GM21737 (cell line): ENCODE results near the gene BICRA.
"Not testable (repeated sequence)": the region's sequence is repeated elsewhere in the genome, so short reads cannot be mapped to it uniquely, and the experiment has no call there.

ENCODE experiments used
- ATAC-seq: cut with Tn5 transposase; IDR thresholded peaks from one replicate; pipeline ENCODE4 v1.9.1; 2021; ENCODE audit warnings: mild to moderate bottlenecking, moderate library complexity; ENCODE audit not compliant: unreplicated experiment

Gene BICRA

GRCh38 chr19:47626238-47626637 lies 17.3 kb downstream of the BICRA start:
- no peak for ATAC-seq

GRCh38 chr19:47628078-47628771 lies 19.3 kb downstream of the BICRA start:
- no peak for ATAC-seq

DNA sequence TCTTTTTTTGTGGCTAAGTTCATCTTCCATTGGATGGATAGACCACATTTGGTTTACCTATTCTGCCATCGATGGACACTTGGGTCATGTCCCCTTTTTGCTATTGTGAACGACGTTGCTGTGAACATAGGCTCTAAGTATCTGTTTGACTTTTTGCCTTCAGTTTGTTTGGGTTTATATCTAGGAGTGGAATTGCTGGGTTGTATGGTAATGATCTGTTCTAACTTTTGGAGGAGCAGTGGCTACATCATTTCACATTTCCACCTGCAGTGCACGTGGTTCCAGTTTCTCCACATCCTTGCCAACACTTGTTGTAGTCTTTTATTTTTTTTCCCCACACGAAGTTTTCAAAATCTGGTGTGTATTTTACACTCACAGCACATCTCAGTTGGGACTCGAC lies 21.7 kb downstream of the BICRA start:
- ATAC-seq, result no peak

GRCh38 chr19:47631681-47632446 lies 22.9 kb downstream of the BICRA start:
- ATAC-seq, result no peak

DNA sequence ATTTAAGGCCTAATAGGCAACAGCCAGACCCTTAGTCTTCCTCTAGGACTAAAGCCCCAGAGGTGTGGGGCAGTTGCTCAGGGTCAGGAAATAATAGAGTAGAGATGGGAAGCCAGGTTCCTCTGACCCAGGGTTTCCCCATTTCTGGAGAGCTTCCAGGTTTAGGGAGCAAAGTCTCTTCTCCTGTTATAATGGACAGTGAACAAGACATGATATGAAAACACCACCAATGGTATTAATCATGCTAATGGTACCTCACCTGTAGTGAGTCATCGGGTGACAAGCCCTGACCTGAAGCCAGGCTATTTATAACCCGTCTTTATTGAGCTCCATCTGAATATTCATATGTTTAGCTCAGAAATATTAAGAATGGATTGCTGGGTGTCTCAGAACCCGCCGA lies 24.6 kb downstream of the BICRA start:
- no peak for ATAC-seq

- no peak for ATAC-seq
These were observed 25.1 kb downstream of the BICRA start for GRCh38 chr19:47633996-47634395.

DNA sequence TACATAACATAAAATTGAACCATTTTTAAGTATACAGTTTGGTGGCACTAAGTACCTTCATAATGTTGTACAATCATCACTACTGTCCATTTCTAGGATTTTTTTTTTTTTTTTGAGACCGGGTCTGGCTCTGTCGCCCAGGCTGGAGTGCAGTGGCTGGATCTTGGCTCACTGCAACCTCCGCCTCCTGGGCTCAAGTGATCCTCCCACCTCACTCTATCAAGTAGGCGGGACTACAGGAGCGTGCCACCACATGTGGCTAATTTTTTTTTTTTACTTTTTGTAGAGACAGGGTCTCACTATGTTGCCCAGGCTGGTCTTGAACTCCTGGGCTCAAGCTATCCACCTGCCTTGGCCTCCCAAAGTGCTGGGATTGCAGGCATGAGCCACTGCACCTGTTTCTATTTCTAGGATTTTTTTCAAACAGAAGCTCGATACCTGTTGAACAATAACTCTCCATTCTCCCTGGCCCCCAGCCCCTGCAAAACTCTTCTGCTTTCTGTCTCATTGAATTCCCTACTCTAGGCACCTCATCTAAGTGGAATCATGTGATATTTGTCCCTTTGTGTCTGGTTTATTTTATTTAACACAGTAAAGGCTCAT lies 26.3 kb downstream of the BICRA start:
- not testable (repeated sequence) for ATAC-seq

- no peak for ATAC-seq
These were observed 28.6 kb downstream of the BICRA start for GRCh38 chr19:47637550-47637949.

DNA sequence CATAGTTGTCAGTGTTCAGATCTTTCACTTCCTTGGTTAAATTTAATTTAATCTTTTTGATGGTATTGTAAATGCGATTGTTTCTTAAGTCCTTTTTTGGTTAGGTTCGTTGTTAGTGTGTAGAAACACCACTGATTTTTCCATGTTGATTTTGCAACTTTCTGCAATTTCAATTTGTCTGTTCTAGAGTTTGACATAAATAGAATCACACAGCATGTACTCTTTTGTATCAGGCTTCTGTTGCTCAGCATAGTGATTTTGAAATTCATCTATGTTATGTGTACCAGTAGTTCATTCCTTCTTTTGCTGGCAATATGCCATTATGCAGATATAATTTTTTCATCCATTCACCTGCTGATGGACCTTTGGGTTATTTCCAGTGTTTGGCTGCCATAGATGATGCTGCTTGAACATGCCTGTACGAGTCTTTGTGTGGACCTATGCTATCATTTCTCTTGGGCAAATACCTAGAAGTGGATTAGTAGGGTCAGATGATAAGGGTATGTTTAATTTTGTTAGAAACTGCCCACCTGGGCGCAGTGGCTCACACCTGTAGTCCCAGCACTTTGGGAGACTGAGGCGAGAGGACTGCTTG lies 33.1 kb downstream of the BICRA start:
- no peak for ATAC-seq

- ATAC-seq, result no peak
These were observed 34.3 kb downstream of the BICRA start for GRCh38 chr19:47643281-47643680.

- ATAC-seq, result no peak
These were observed 35.3 kb downstream of the BICRA start for GRCh38 chr19:47644199-47644598.

DNA sequence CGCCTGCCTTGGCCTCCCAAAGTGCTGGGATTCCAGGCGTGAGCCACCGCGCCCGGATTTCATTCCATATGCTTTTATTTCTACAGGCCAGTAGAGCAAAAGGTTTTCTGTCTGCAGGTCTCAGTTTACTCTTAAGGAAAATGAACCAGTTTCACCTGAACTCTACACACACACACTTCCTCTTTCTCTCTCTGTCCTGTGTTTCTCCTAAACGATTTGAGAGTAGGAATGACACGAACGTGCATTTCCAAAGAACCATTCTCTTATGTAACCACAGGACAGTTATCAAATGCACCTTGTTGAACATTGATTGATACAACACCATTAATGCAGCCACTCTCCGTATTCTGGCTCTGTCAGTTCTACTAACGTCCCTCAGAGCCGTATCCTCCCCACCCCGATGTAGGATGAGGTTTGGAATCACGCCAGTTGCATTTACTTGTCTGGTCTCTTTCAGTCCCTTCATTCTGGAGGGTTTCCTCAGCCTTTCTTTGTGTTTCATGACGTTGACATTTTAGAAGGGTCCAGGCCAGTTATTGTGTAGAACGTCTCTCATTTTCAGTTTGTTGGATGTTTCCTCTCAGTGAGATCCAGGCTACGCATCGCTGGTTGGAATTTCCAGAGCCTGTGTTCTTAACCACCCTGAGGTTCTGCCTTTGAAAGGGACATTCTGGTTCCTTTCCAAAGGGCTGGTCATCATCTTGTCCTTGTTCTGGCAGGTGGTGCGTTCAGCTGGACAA lies 36.0 kb downstream of the BICRA start:
- no peak for ATAC-seq

DNA sequence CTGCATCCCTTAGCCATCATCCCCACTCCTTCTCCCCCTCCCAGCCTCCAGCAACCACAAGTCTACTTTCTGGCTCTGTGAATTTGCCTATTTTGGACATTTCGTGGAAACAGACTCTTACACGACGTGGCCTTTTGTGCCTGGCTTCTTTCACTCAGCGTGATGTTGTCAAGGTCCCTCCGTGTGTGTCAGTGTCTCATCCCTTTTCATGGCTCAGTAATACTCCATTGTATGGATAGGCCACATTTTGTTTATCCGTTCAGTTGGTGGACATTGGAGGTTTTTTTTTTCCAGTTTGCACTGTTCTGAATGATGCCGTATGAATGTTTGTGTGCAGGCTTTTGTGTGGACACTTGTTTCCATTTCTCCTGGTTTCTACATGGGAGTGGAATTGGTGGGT lies 38.0 kb downstream of the BICRA start:
- ATAC-seq, result no peak

DNA sequence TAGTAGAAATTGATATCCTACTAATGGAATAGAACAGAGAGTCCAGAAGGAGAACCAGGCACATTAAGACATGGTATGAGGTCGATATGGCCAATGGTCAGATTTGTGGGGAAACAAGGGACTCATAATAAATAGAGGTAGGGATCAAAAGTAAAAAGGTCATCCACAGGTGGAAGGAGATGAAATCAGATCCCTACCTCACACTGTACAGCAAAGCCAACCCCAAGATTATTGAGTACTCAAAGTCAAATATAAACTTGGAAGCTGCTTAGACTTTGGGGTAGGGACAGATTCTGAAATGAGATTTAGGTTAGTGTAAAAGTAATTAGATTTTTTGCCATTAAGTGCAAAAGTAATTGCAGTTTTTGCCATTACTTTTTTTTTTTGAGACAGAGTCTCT lies 40.7 kb downstream of the BICRA start:
- no peak for ATAC-seq

DNA sequence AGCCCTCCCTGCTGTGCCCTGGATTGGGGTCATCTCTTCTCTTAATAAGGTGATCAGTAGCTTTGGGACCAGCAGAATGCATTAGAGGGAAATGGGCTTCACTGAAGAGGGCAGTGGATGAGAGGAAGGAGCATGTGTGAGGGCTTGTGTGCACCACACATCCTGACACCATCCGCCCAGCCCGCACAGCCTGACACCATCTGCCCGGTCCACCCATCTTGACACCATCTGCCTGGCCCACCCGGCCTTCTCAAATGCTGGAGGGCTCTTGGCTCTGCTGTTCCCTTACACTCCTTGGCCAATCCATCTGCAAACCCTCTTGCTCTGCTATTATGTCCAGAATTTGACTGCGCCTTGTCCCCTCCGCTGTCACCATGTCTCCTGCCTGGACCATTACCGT lies 41.8 kb downstream of the BICRA start:
- no peak for ATAC-seq

DNA sequence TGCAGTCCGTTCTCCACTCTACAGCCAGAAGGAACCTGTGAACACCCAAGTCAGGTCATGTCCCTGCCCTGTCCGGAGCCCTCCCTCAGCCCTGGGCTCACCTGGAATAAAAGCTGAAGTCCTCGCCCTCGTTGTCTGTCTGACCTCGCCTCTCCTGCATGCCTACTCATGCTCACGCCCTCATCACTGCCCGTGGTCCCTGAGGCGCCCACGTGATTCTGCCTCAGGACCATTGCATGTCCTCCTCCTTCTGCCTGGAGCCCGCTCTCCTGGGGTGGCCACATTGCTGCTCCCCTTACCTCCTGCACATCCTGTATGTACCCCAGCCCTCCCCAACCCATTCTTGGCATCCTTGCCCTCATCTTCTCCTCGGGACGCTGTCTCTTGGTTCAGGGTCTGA lies 42.2 kb downstream of the BICRA start:
- ATAC-seq, result no peak

GRCh38 chr19:47651691-47652090 lies 42.8 kb downstream of the BICRA start:
- ATAC-seq, result no peak

GRCh38 chr19:47652285-47652684 lies 43.4 kb downstream of the BICRA start:
- ATAC-seq, result no peak

DNA sequence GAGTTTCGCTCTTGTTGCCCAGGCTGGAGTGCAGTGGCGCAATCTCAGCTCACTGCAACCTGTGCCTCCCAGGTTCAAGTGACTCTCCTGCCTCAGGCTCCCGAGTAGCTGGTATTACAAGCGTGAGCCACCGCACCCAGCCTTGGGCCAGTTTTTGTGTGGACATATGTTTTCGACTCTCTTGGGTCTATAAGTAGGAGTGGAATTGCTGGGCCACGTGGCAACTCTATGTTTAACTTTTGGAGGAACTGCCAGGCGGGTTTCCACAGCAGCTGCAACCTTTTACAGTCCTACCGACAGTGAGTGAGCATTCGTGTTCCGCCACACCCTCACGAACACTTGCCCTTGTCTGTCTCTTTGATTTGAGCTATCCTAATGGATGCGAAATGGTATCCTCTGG lies 44.9 kb downstream of the BICRA start:
- ATAC-seq, result no peak

- no peak for ATAC-seq
These were observed 48.8 kb downstream of the BICRA start for GRCh38 chr19:47657719-47658118.
